Sigmoid colon (tissue), 7 donors: ENCODE data around the gene ABCA5. TPM values are rescaled to one million over a fixed set of nuclear protein-coding genes. Genes with fewer than 3 reads are reported as not detected.

Source experiments
- DNase-seq: peaks from one replicate; pipeline ENCODE4 v3.0.0-alpha.2; 2019
- H3K27ac ChIP-seq, 4 donors: fragments of 200-600 bp; sonication (generic); one replicate each; pipeline ENCODE4 v1.5.1; 2016 to 2019; ENCODE audit warnings: mild to moderate bottlenecking in 1 of 4
- H3K27me3 ChIP-seq, 3 donors: fragments of 200-600 bp; sonication (generic); one replicate each; pipeline ENCODE4 v1.5.1; 2019; ENCODE audit warnings: mild to moderate bottlenecking in 1 of 3
- H3K36me3 ChIP-seq, 4 donors: fragments of 200-600 bp; sonication (generic); one replicate each; pipeline ENCODE4 v1.5.1; 2016 to 2019
- H3K4me1 ChIP-seq, 4 donors: fragments of 200-600 bp; sonication (generic); one replicate each; pipeline ENCODE4 v1.5.1; 2017 to 2019
- H3K4me3 ChIP-seq, 4 donors: fragments of 200-600 bp; sonication (generic); one replicate each; pipeline ENCODE4 v1.5.1; 2017 to 2019; ENCODE audit warnings: mild to moderate bottlenecking in 2 of 4, moderate library complexity in 1 of 4
- H3K9me3 ChIP-seq, 4 donors: fragments of 200-600 bp in 3 of 4; sonication (generic) in 3 of 4; one replicate each; pipeline versions ENCODE4 v1.5.1 to v1.6.1; 2013 to 2019
- EP300 ChIP-seq, 4 donors: sonication (generic); formaldehyde crosslinking; IDR thresholded peaks; one replicate each; pipeline ENCODE4 v1.6.1; 2017; ENCODE audit warnings: antibody characterized with exemption in 4 of 4
- POLR2A ChIP-seq, 2 donors: fragments of 450-650 bp; IDR thresholded peaks; one replicate each; pipeline ENCODE4 v1.6.1; 2016; ENCODE audit warnings: antibody characterized with exemption in 2 of 2, mild to moderate bottlenecking in 2 of 2, moderate library complexity in 2 of 2
- POLR2AphosphoS5 ChIP-seq, 4 donors: sonication (generic); formaldehyde crosslinking; IDR thresholded peaks; one replicate each; pipeline ENCODE4 v1.6.1; 2017; ENCODE audit warnings: antibody characterized with exemption in 4 of 4
- WGBS, 2 donors: extraction: QIAGEN DNeasy Blood & Tissue Kit; methylation state at CpG; one replicate each; pipeline ENCODE4 v1.1.7; 2013; 5-methylcytosine and 5-hydroxymethylcytosine counted together
- intact Hi-C: fragments of 100-400 bp; cut with DNase I; formaldehyde crosslinking; loops from one replicate; pipeline ENCODE4 v1.15.1; 2023
- polyA plus RNA-seq, 3 donors: library from polyadenylated mRNA; stranded (reverse); fragments of 200-250 nt; gene quantifications; one replicate each; pipeline ENCODE4 v1.2.3, GENCODE V29; 2013
- total RNA-seq, 4 donors: library from RNA; depleted of rRNA; stranded (reverse); fragments of >200 nt; gene quantifications; one replicate each; pipeline ENCODE4 v1.1.0, GENCODE V29; 2016
- TF ChIP-seq, protein P1 (sequence below), 4 experiments: fragments of 450-650 bp in 3 of 4; fragments of 200-600 bp in 1 of 4; IDR thresholded peaks; one replicate each; pipeline ENCODE4 v1.5.1; 2016 to 2019; ENCODE audit warnings: antibody characterized with exemption in 4 of 4, mild to moderate bottlenecking in 3 of 4, moderate library complexity in 2 of 4
- donor health status: healthy with polysubstance abuse.
- donor health status: Bipolar disorder and iron deficiency.
- donor health status: healthy.

The ABCA5 gene, protein sequence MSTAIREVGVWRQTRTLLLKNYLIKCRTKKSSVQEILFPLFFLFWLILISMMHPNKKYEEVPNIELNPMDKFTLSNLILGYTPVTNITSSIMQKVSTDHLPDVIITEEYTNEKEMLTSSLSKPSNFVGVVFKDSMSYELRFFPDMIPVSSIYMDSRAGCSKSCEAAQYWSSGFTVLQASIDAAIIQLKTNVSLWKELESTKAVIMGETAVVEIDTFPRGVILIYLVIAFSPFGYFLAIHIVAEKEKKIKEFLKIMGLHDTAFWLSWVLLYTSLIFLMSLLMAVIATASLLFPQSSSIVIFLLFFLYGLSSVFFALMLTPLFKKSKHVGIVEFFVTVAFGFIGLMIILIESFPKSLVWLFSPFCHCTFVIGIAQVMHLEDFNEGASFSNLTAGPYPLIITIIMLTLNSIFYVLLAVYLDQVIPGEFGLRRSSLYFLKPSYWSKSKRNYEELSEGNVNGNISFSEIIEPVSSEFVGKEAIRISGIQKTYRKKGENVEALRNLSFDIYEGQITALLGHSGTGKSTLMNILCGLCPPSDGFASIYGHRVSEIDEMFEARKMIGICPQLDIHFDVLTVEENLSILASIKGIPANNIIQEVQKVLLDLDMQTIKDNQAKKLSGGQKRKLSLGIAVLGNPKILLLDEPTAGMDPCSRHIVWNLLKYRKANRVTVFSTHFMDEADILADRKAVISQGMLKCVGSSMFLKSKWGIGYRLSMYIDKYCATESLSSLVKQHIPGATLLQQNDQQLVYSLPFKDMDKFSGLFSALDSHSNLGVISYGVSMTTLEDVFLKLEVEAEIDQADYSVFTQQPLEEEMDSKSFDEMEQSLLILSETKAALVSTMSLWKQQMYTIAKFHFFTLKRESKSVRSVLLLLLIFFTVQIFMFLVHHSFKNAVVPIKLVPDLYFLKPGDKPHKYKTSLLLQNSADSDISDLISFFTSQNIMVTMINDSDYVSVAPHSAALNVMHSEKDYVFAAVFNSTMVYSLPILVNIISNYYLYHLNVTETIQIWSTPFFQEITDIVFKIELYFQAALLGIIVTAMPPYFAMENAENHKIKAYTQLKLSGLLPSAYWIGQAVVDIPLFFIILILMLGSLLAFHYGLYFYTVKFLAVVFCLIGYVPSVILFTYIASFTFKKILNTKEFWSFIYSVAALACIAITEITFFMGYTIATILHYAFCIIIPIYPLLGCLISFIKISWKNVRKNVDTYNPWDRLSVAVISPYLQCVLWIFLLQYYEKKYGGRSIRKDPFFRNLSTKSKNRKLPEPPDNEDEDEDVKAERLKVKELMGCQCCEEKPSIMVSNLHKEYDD (N-terminal part only)
- 10 to 100 TPM; 19.3 to 23.5 (median 21.4) TPM for total RNA-seq
- polyA plus RNA-seq, result 10 to 100 TPM in 1 of 3 donors, 1 to 10 TPM in 2; 2.5 to 14.9 (median 6.0) TPM

DNA sequence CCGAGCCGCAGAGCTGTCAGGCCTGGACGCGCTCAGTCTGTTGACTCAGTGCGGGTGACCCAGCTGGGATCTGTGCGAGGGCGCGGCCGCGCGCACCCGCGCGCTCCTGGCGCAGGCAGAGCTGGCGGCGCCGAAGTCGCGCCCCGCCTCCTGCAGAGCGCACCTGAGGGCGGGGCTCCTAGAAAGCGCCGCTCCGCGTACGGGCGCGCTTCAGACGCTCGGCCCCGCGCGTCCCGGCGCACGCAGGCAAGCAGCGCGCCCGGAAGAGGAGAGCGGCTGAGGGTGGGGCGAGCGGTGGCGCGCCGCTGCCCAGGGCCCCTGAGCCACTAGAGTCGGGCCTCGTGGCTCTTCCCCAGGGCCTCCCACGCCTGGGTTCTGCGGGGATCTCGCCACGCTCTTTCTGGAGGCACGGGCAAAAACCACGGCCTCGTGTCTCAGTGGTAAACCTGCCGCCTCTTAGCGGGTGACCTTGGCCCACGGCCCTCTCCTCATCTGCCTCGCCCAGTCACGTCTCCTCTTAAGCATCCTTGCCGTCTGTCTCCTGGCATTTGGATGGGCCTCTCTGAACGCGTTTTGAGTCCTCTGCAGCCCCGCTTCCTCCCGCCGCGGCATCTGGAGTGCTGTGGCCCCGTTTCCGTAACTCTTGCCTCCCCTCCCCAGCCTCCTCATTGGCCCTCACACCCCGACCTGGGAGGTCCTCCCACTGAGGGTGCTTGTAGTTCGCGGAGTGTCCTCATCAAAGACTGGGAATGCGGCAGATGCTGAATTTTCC, at the start of gene ABCA5:
ABCA5 (minus strand) TSS at position 74 of the 772 bp plus-strand sequence. CDS start 12,718 bp downstream, outside the sequence.
- peak; percentile 92 for DNase-seq
- Histone ChIP-seq H3K4me1 (peaks cover 0 to 21% (median 12%) of the 10 kb centered on the region in 4 donors), H3K9me3 (no peaks in the 10 kb centered on the region), H3K4me3 (peak within 1 kb of the TSS; percentile 78 to 86 (median 82)), H3K36me3 (no peaks in the 10 kb centered on the region), H3K27ac (peak within 1 kb of the TSS; percentile 83 to 88 (median 88)), H3K27me3 (no peaks in the 10 kb centered on the region)
- 1% methylated on average over 74 of the region's 74 CpGs for WGBS, 2 donors
- intact Hi-C loops, result loop anchor here (5.0 to 10.0 kb wide), 4 partner anchors 85 to 1332 kb away; partner anchors contain the start of genes C17orf58 and MAP2K6
- TF ChIP-seq POLR2A (IDR thresholded peaks at IDR 0.05) (peak; percentile 29 to 57), POLR2AphosphoS5 (IDR thresholded peaks at IDR 0.05) (peak; percentile 69 to 85 (median 74)), EP300 (IDR thresholded peaks at IDR 0.05) (no peak)
- TF ChIP-seq, protein P1, sequence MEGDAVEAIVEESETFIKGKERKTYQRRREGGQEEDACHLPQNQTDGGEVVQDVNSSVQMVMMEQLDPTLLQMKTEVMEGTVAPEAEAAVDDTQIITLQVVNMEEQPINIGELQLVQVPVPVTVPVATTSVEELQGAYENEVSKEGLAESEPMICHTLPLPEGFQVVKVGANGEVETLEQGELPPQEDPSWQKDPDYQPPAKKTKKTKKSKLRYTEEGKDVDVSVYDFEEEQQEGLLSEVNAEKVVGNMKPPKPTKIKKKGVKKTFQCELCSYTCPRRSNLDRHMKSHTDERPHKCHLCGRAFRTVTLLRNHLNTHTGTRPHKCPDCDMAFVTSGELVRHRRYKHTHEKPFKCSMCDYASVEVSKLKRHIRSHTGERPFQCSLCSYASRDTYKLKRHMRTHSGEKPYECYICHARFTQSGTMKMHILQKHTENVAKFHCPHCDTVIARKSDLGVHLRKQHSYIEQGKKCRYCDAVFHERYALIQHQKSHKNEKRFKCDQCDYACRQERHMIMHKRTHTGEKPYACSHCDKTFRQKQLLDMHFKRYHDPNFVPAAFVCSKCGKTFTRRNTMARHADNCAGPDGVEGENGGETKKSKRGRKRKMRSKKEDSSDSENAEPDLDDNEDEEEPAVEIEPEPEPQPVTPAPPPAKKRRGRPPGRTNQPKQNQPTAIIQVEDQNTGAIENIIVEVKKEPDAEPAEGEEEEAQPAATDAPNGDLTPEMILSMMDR (IDR thresholded peaks at IDR 0.05), result no peak

DNA sequence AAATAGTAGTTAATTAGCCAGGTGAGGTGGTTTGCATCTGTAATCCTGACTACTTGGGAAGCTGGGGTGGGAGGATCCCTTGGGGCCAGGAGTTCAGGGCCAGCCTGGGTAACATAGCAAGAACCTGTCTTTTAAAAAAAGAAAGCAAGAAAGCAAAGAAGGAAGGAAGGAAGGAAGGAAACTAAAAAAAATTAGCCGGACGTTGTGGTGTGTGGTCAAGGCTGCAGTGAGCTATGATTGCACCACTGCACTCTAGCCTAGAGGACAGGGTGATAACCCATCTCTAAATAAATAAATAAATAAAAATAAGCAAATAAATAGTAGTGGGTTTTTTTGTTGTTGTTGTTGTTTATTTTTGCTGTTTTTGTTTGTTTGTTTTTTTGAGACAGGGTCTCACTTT, 48.3 kb upstream of the ABCA5 start:
- WGBS, 2 donors, result 44 to 86% methylated on average over 2 of the region's 2 CpGs
- TF ChIP-seq EP300 (IDR thresholded peaks at IDR 0.05) (no peak), POLR2A (IDR thresholded peaks at IDR 0.05) (no peak), POLR2AphosphoS5 (IDR thresholded peaks at IDR 0.05) (no peak)
- TF ChIP-seq, protein P1 (IDR thresholded peaks at IDR 0.05), result no peak
- DNase-seq, result no peak

DNA sequence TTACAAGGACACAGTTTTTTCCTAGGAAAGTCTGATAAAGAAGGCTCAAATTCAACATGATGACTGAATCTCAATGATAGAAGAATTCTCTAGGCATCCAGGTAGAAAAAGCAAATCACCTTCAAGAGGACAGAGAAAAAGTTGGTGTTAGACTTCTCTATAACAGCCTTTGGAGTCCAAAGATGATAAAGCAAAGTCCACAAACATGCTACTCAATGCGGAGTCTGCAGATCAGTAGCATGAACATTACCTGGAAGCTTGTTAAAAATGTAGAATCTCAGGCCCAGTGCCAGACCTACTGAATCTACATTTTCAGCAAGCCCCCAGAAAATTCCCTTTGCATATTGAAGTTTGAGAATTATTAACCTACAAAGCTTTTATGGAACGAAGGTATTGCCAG, 46.1 kb upstream of the ABCA5 start:
- no peaks in the 10 kb centered on the region for H3K4me1 ChIP-seq
- no peaks in the 10 kb centered on the region for H3K27me3 ChIP-seq
- no peak overlapping the region for H3K4me3 ChIP-seq
- no peaks in the 10 kb centered on the region for H3K36me3 ChIP-seq
- H3K27ac ChIP-seq, result no peak overlapping the region
- WGBS, 2 donors, result 22 to 73% methylated on average over 2 of the region's 2 CpGs
- no peaks in the 10 kb centered on the region for H3K9me3 ChIP-seq
- TF ChIP-seq POLR2AphosphoS5 (IDR thresholded peaks at IDR 0.05), result no peak
- no peak for TF ChIP-seq POLR2A (IDR thresholded peaks at IDR 0.05)
- DNase-seq, result no peak
- intact Hi-C loops, result no loop called here

More for the DNA sequence above, 48.3 kb upstream of the ABCA5 start:
- H3K4me1 ChIP-seq, result no peaks in the 10 kb centered on the region
- no peaks in the 10 kb centered on the region for H3K9me3 ChIP-seq
- no peak overlapping the region for H3K27ac ChIP-seq
- H3K36me3 ChIP-seq, result no peaks in the 10 kb centered on the region
- H3K4me3 ChIP-seq, result no peak overlapping the region
- no peaks in the 10 kb centered on the region for H3K27me3 ChIP-seq
- intact Hi-C loops, result no loop called here

DNA sequence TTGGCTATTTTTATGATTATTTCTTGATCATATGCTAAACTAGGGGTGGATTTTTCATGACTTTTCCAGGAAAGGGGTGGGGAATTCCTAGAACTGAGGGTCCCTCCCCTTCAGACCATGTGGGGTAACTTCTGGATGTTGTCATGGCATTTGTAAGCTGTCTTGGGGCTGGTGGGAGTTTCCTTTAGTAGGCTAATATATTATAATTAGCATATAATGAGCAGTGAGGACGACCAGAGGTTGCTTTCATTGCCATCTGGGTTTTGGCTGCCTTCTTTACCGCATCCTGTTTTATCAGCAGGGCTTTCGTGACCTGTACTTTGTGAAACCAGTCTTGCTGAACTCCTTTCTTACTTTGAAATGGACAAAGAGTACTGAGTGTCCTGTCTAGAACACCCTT, 40.4 kb upstream of the ABCA5 start:
- no peak for DNase-seq
- no peak overlapping the region for H3K27ac ChIP-seq
- no peak for TF ChIP-seq EP300 (IDR thresholded peaks at IDR 0.05)
- TF ChIP-seq, protein P1 (IDR thresholded peaks at IDR 0.05), result no peak
- TF ChIP-seq POLR2A (IDR thresholded peaks at IDR 0.05), result no peak
- TF ChIP-seq POLR2AphosphoS5 (IDR thresholded peaks at IDR 0.05), result no peak
- no peaks in the 10 kb centered on the region for H3K36me3 ChIP-seq
- H3K27me3 ChIP-seq, result no peaks in the 10 kb centered on the region
- H3K9me3 ChIP-seq, result no peaks in the 10 kb centered on the region
- H3K4me1 ChIP-seq, result no peaks in the 10 kb centered on the region
- WGBS, 2 donors, result 69 to 75% methylated on average over 3 of the region's 3 CpGs
- intact Hi-C loops, result no loop called here
- H3K4me3 ChIP-seq, result no peak overlapping the region
